CD14-positive monocyte (primary cell): Measurements from ENCODE around the gene RXRG. TPM values are rescaled to one million over a fixed set of nuclear protein-coding genes. Genes with fewer than 3 reads are reported as not detected.

Experiments
- DNase-seq, 3 donors: peaks; one replicate each; pipeline ENCODE4 v3.0.0-alpha.2; 2011 to 2022
- H2AFZ ChIP-seq: 2 replicates; pipeline ENCODE4 v1.6.0; 2012; ENCODE audit warnings: mild to moderate bottlenecking, low read depth, low read length, inconsistent platforms; ENCODE audit not compliant: insufficient read depth, poor library complexity, severe bottlenecking
- H3K27ac ChIP-seq, 2 donors: 1 replicate in 1 of 2; 2 replicates in 1 of 2; pipeline ENCODE4 v1.5.1; 2012 to 2013; ENCODE audit warnings: low read length in 2 of 2, control low read depth in 1 of 2, inconsistent platforms in 1 of 2, low read depth in 1 of 2, mild to moderate bottlenecking in 1 of 2
- H3K27me3 ChIP-seq, 2 donors: one replicate each; pipeline versions ENCODE4 v1.6.0 to v1.6.1; 2011 to 2013; ENCODE audit warnings: low read length in 2 of 2; ENCODE audit not compliant: control insufficient read depth in 2 of 2, insufficient read depth in 2 of 2
- H3K36me3 ChIP-seq, 2 donors: replicated peaks in 1 of 2; 1 replicate in 1 of 2; 2 replicates in 1 of 2; pipeline versions ENCODE4 v1.5.1 to v1.6.1; 2012 to 2013; ENCODE audit warnings: low read length in 2 of 2, control low read depth in 1 of 2, inconsistent platforms in 1 of 2, mild to moderate bottlenecking in 1 of 2; ENCODE audit not compliant: insufficient read depth in 2 of 2, control insufficient read depth in 1 of 2
- H3K4me1 ChIP-seq, 2 donors: 1 replicate in 1 of 2; 2 replicates in 1 of 2; pipeline versions ENCODE4 v1.5.1 to v1.6.1; 2012 to 2013; ENCODE audit warnings: low read length in 2 of 2, control low read depth in 1 of 2, inconsistent platforms in 1 of 2, mild to moderate bottlenecking in 1 of 2, moderate library complexity in 1 of 2; ENCODE audit not compliant: insufficient read depth in 2 of 2, control insufficient read depth in 1 of 2
- H3K4me2 ChIP-seq: replicated peaks from 2 replicates; pipeline ENCODE3; 2012; ENCODE audit warnings: low read length, moderate library complexity, mild to moderate bottlenecking; ENCODE audit not compliant: poor library complexity, severe bottlenecking; ENCODE audit errors: extremely low read depth
- H3K4me3 ChIP-seq, 3 experiments: fragments of 200-600 bp in 1 of 3; sonication (generic) in 1 of 3; replicated peaks in 1 of 3; 1 replicate in 2 of 3; 2 replicates in 1 of 3; pipeline ENCODE4 v1.5.1; 2011 to 2013; ENCODE audit warnings: low read length in 3 of 3, mild to moderate bottlenecking in 3 of 3, control low read depth in 2 of 3, low read depth in 2 of 3, inconsistent platforms in 1 of 3, moderate library complexity in 1 of 3
- H3K79me2 ChIP-seq: 2 replicates; pipeline ENCODE4 v1.6.0; 2012; ENCODE audit warnings: mild to moderate bottlenecking, control low read depth, inconsistent platforms, low read length, moderate library complexity; ENCODE audit not compliant: insufficient read depth
- H3K9ac ChIP-seq: 2 replicates; pipeline ENCODE4 v1.6.0; 2017; ENCODE audit warnings: low read length, mild to moderate bottlenecking; ENCODE audit not compliant: insufficient read depth, poor library complexity, severe bottlenecking
- H3K9me3 ChIP-seq, 2 donors: replicated peaks in 1 of 2; 1 replicate in 1 of 2; 2 replicates in 1 of 2; pipeline versions ENCODE4 v1.5.1 to v1.6.1; 2012 to 2013; ENCODE audit warnings: low read length in 2 of 2, control low read depth in 1 of 2; ENCODE audit not compliant: control insufficient read depth in 1 of 2, insufficient read depth in 1 of 2
- H4K20me1 ChIP-seq: 2 replicates; pipeline ENCODE4 v1.6.0; 2012; ENCODE audit warnings: mild to moderate bottlenecking, low read length, control low read depth, moderate library complexity; ENCODE audit not compliant: insufficient read depth
- H3K27ac Mint-ChIP-seq, 7 donors: one replicate each; pipeline ENCODE4 v1.8.0; 2020; ENCODE audit warnings: mild to moderate bottlenecking in 7 of 7, mixed read lengths in 7 of 7, moderate library complexity in 6 of 7, inconsistent platforms in 2 of 7
- H3K27me3 Mint-ChIP-seq, 3 donors: one replicate each; pipeline ENCODE4 v1.8.0; 2021 to 2022; ENCODE audit warnings: low read depth in 3 of 3, mild to moderate bottlenecking in 3 of 3, mixed read lengths in 3 of 3, moderate library complexity in 3 of 3, inconsistent platforms in 1 of 3
- H3K36me3 Mint-ChIP-seq, 2 donors: one replicate each; pipeline ENCODE4 v1.8.0; 2020; ENCODE audit warnings: mixed read lengths in 2 of 2, inconsistent platforms in 1 of 2, mild to moderate bottlenecking in 1 of 2
- H3K4me1 Mint-ChIP-seq: one replicate; pipeline ENCODE4 v1.8.0; 2020; ENCODE audit warnings: mild to moderate bottlenecking, mixed read lengths
- H3K4me3 Mint-ChIP-seq, 2 donors: one replicate each; pipeline ENCODE4 v1.8.0; 2020; ENCODE audit warnings: mild to moderate bottlenecking in 2 of 2, mixed read lengths in 2 of 2, moderate library complexity in 1 of 2
- H3K9me3 Mint-ChIP-seq, 7 donors: one replicate each; pipeline ENCODE4 v1.8.0; 2020 to 2022; ENCODE audit warnings: mixed read lengths in 7 of 7, mild to moderate bottlenecking in 6 of 7, moderate library complexity in 6 of 7, inconsistent platforms in 2 of 7
- CTCF ChIP-seq: fragments of 200-600 bp; IDR thresholded peaks from one replicate; pipeline ENCODE4 v1.8.0; 2022; ENCODE audit warnings: antibody characterized with exemption, mild to moderate bottlenecking
- WGBS: methylation state at CpG from one replicate; pipeline ENCODE4 v1.1.5; 2013; ENCODE audit warnings: missing lambda C conversion rate; ENCODE audit not compliant: insufficient coverage; 5-methylcytosine and 5-hydroxymethylcytosine counted together
- intact Hi-C, 2 donors: fragments of 100-400 bp; cut with micrococcal nuclease; formaldehyde crosslinking; loops; one replicate each; pipeline versions ENCODE4 v1.15.0 to v1.15.1; 2023
- polyA plus RNA-seq, 3 donors: library from polyadenylated mRNA; depleted of rRNA in 1 of 3; unstranded in 2 of 3; stranded (reverse) in 1 of 3; fragments of 300-500 nt in 2 of 3; fragments of >200 nt in 1 of 3; fragmentation: Illumina TruSeq in 2 of 3; gene quantifications; 1 replicate in 2 of 3; 2 replicates in 1 of 3; pipeline ENCODE4 v1.2.3, GENCODE V29; 2012 to 2021

The RXRG gene
- polyA plus RNA-seq, 3 donors = not detected

GRCh38 chr1:165425621-165426020 is 19.3 kb downstream of the RXRG start:
- H3K27me3 Mint-ChIP-seq = peaks cover 2 to 9% (median 4%) of the 10 kb centered on the region in 3 donors
- Histone ChIP-seq H3K4me3 (no peak overlapping the region), H3K4me1 (peaks cover 13 to 21% of the 10 kb centered on the region in 2 donors), H2AFZ (no peak overlapping the region), H3K79me2 (no peaks in the 10 kb centered on the region), H3K27me3 (no peaks in the 10 kb centered on the region), H3K4me2 (no peak overlapping the region), H3K9ac (no peak overlapping the region), H3K9me3 (no peaks in the 10 kb centered on the region), H3K27ac (no peak overlapping the region), H4K20me1 (no peaks in the 10 kb centered on the region), H3K36me3 (no peaks in the 10 kb centered on the region)
- H3K4me3 Mint-ChIP-seq = no peak overlapping the region
- 87% methylated on average over 2 of the region's 2 CpGs for WGBS
- peaks cover 24% of the 10 kb centered on the region for H3K4me1 Mint-ChIP-seq
- DNase-seq = no peak
- H3K9me3 Mint-ChIP-seq = peaks cover 0 to 4% (median 3%) of the 10 kb centered on the region in 7 donors
- intact Hi-C loops = no loop called here
- H3K27ac Mint-ChIP-seq = no peak overlapping the region
- H3K36me3 Mint-ChIP-seq = no peaks in the 10 kb centered on the region
- no peak for TF ChIP-seq CTCF

- peak overlapping the region; percentile 24 to 77 for H3K27ac ChIP-seq
- no peak for TF ChIP-seq CTCF
- no peaks in the 10 kb centered on the region for H3K79me2 ChIP-seq
- Mint-ChIP-seq H3K27ac (peak overlapping the region in 6 of 7 donors; percentile 66 to 88 (median 73)), H3K9me3 (peaks cover 0 to 4% (median 3%) of the 10 kb centered on the region in 7 donors), H3K4me3 (peak overlapping the region; percentile 21 to 81), H3K4me1 (peaks cover 24% of the 10 kb centered on the region), H3K36me3 (no peaks in the 10 kb centered on the region), H3K27me3 (peaks cover 4 to 14% (median 6%) of the 10 kb centered on the region in 3 donors)
- H3K27me3 ChIP-seq = peaks cover 0 to 2% of the 10 kb centered on the region in 2 donors
- peaks cover 13 to 21% of the 10 kb centered on the region in 2 donors for H3K4me1 ChIP-seq
- H3K9me3 ChIP-seq = no peaks in the 10 kb centered on the region
- 57% methylated on average over 8 of the region's 10 CpGs for WGBS
- intact Hi-C loops = no loop called here
- H2AFZ ChIP-seq = peak overlapping the region; percentile 43
- no peaks in the 10 kb centered on the region for H4K20me1 ChIP-seq
- peak overlapping the region in 2 of 3 experiments; percentile 31 to 60 for H3K4me3 ChIP-seq
- H3K9ac ChIP-seq = peak overlapping the region; percentile 29
- DNase-seq = peak; percentile 26 to 35 (median 26)
- peak overlapping the region; percentile 64 for H3K4me2 ChIP-seq
- no peaks in the 10 kb centered on the region for H3K36me3 ChIP-seq
These were observed 20.3 kb downstream of the RXRG start for GRCh38 chr1:165424454-165425216.
